ENCODE results near the gene CALML3.
A peak's percentile ranks its signal among the peaks of the same experiment; 100 is the strongest.

Gene CALML3

DNA sequence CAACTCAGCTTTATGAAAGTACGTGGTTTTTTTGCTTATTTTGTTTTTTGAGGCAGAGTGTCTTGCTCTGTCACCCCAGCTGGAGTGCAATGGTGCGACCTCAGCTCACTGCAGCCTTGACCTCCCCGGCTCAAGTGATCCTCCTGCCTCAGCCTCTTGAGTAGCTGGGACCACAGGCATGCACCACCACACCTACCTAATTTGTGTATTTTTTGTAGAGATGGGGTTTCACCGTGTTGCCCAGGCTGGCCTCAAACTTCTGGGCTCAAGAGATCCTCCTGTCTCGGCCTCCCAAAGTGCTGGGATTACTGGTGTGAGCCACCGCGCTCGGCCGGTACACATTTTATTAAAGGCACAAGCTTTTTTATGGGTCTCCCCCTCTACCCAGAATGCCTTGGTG is 34.3 kb downstream of the CALML3 start:
- peak; percentile 5 for DNase-seq

DNA sequence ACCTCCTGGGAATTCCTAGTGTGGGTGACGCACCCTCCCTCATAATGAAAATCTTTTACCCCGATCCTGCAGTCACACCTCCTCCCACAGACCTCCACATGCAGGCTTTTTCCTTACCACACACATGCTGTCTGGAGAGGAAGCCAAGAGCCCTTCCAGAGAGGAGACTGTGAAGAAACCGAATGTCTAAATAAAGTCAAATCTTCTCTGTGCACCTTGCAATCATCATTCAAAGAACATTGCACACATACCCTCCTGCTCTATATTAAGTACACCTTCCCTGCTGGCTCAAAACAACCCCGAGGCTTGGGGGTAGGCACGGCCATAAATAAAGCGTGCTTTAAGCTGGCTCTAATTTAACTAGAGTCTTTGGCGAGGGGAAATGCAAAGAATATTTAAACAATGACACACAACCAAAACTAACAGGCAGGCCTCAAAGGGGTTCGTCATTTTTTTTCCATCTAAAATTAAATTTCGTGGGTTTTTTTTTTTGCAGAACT is 34.9 kb downstream of the CALML3 start:
- DNase-seq: no peak

DNA sequence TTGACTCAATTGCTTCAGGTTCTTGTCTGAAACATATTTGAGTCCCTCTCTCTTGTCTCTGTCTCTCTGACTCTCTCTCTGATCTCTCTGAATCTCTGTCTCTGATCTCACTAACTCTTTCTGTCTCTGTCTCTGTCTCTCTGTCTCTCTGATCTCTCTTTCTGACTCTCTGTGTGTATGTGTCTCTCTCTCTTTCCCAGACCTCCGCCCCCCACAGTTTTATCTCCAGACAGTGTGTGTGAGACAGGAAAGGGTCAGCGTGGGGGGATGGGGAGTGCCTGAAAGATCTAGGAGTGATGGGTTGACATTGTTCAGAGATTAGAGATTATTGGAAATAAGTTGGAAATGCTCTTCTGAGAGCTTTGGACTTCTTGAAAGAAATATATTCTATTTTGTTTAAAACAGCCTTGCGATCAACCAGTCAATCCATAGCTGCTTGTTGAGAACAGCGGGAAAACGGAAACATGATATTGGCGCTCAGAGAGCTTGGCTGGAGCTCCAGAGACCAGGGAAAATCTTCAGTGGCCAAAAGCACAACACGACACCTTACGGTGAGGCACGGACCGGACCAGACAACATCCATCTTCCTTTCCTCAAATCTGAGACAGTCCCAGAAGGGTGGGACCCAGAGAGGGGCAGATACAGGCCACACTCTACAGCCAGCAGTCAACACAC is 35.5 kb downstream of the CALML3 start:
- DNase-seq: peak; percentile 3

DNA sequence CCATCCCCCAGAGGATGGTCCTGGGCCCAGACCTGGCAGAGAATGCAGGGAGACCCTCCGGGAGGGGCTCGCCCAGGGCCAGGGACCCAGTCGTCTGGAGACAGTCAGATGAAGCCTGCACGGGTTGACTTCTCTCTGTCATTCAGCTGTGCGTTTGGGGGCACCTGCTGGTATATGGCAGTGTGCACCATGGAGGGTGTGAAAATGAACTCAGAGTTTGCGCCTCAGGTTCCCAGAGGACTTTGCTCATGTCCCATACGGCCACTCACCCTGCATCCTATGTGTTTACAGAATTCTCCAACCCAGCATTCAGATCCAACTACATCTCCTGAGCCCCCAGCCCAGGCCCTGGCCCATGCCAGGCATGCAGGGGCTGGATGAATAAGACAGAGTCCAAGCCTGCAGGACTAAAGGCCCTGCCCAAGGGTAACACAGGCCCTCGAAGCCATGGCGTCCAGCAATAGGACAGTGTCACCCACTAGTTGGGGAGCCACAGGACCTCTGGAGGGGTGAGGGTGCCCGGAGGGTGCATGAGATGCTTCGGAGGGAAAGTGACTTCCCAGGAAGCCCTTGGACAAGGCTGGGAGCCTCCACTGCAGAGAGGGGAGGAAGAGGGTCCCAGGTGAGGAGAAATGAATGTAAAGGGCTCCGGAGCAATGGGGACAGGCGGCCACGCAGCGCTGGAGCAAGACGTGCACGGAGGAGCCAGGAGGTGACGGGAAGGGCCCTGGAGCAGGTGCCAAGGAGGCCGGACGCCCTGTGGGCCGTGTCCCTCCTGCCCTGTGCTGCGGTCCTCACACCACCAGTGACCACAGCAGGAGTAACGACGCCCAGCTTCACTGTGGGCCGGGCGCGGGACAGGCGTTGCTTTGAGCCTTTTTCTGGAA is 36.3 kb downstream of the CALML3 start:
- DNase-seq: peak; percentile 12

DNA sequence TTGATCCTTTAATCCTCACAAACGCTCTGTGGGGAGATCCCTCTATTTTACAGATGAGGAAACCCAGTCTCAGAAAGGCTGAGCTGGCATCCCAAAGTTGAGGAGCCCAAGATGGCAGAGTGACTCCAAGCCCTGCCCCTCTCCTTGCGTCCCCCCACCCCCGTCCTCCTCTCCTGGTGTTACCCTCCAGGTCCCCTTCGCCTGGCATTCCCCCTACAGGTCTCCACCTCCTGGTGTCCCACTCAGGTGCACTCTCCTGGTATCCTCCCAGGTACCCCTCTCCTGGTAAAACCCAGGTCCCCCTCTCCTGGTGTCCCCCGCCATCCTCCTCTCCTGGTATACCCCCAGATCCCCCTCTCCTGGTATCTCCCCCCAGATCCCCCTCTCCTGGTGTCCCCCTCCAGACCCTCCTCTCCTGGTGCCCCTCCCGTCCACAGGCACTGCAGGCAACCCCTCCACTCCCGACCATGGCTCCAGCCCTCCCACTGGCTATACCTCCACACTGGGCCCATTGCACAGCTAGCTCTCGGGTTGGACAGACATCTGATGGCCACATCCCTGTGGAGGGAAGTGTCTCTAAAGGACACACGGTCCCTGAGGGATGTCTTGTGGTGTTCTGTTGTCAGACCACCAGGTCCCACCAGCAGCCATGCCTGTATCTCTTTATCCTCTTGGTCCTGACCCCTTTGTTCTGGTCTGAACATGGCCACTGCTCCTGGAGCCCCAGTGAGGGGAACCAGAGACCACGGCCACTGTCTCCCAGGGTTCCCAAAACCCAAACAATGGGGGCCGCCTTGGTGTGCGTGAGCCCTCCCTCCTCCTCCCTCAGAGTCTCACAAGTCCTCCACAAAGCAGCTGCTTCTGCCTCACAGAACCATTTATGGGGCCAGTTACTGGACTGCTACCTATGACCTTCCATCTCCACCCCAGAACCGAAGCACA is 37.2 kb downstream of the CALML3 start:
- peak; percentile 3 for DNase-seq

DNA sequence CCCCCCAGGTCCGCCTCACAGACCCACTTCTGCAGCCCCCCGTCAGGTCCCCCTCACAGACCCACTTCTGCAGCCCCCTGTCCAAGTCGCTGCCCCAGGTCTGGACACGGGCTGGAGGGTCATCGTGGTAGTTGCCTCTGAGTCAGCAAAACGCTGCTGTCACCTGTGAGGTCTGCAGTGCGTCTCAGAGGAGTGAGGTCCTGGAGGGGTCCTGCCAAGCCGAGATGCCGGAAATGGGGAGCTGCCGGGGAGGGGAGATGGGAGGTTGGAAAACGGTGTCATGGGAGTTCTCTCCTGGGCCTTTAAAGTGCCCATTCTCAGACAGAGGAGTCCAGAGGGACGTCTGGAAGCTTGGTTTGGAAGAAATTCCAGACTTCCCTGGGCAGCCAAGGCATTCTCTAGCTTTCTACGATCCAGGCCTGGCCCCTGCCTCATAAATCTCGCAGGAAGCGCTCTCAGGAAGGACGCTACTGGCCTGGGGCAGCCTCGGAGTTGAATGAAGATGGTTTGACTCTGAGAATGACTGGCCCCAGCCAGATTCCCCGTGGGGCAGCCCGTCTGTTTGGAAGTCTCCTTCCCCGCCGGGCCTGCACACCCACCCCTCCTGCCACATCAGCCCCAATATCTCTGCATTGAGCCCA is 38.7 kb downstream of the CALML3 start:
- DNase-seq: peak; percentile 12

DNA sequence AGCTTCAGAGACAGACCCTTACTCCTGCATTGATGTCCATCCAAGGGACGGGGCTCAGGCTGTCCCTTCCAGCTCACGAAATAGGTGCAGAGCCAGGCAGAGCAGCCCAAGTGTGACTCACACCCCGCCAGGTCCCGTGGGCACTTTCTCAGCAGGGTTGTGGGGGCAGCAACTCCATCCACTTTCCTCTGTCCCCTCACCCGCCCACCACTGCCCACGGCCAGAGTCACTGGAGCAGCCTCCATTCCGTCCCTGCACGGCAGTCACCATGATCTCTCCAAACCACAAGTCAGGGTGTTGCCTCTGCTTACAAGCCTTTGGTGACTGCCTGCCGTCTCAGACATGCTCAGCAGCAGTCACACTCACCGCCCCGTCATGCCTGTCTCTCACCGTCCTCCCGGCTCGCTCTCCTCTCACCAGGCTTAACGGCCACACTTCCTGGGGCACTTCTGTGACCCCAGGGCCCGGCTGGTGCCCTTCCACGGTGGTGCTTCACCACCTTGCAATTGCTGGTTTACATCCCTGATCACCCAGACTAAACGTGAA is 39.3 kb downstream of the CALML3 start:
- DNase-seq: peak; percentile 48

DNA sequence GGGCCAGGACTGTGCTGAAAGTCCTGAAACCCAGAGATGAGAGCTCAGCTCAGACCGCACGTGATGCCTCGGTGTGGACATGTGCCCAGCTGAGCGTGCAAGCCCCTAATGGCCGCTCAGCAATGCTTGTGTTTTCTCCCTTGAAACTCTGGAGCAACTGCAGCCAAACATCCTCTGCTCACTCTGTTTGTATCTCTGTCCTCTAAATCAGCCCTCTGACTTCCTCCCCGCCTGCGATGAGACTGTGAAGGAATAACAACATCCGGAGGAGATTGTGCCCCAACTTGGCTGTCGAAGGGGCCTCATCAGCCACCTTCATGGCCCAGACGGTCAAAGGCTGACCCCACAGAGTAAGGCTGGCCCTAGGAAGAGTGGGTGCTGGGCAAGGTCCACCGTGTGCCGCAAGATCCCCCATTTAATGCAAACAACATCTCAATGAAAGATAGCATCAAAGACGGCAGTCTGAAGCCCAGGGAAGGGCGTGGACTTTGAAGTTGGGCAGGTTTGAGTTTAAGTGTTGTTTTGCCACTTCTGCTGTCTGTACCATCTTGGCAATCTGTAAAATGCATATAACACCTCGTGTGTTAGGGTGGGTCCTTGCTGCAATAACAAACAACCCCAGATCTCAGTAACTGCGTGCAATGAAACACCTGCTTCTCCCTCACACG is 39.9 kb downstream of the CALML3 start:
- DNase-seq: peak; percentile 17

DNA sequence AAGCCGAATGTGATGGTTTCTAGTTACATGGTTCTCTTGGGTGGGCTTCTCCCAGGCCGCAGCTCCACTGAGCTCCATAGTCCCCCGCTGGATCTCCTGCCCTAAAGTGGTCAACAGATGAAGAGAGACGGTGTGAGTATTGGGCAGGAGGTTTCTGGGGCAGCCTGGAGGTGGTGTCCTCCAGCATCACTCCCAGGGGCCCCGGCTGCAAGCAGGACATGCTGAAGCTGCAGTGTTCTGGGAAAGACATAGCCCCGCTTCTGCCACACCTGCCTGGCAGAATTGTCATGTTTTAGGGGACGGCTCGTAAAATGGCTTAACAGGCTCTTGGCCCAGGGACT is 40.4 kb downstream of the CALML3 start:
- DNase-seq: peak; percentile 14

DNA sequence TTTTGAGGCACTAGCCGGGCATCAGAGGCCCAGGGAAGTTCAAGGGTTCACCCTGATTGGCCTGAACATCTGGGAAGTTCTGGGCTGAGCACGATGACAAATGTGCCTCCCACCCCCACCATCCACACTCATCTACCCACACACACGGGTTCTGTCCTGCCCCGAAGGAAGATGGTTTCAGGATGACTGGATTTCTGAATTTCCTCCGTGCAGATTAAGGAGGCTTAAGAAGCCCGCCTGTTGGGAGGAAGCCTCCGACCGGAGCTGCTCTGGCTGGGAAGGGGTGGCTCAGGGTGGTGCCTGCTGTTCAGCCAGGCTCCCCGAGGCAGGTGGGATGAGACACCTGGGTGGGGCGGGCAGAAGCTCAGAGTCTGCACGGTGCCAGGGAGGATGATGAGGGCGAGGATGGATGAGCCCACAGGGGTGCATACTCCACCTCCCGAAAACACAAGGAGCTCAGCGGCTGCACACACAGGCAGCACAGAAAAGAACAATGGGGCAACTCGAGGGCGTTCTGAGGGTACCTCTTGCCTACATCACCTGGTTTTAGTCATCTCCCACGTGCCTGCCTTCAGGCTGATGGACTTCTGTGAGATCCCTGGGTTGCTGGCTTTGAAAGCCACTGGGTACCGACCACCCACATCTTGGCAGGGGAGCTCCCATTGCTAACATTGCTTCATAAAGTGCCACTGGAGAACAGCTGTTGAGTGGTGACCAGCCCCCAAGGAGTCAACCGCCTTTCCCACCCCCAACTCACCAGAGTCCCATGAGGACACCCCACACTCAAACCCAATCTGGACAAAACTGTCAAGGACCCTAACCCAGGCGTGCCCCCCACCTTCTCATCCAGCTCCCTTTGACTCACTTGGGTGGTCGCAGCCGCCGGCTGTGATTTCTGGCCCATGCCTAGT is 41.2 kb downstream of the CALML3 start:
- DNase-seq: peak; percentile 10

DNA sequence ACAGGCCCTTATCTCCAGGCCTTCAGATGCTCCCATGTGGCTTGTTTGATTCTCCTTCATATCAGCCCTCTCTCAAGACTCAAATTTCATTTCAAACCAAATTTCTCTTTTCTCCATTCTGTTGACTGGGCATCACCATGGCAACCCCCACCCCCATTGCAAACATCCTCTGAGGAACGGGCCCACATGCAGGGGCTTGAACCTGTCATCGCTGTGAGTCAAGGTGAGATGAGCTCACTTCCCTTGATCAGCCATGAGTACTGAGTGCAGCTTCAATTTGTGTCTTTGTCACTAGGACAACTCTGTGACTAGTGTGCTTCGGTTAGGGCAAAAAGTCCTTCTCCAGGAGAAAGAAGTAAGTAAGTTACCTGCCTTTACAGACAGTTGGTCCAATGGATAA is 41.9 kb downstream of the CALML3 start:
- peak; percentile 5 for DNase-seq

DNA sequence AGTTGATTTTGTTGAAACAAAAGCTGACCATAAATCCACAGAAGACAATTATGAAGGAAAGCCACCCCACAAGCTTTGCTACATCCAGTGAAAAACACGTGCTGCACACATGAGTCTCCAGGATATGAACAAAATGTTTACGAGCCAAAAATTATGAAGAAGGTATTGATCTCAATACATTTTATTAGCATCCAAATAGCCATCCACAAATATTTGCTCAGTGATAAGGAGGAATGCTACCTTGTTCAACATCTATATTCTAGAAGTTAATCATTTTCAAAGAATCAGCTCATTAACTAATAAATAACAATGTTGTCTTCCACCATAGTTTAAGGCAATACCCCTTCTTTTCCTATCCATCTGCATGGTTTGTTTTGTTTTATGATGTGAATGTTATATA is 42.7 kb downstream of the CALML3 start:
- DNase-seq: no peak

DNA sequence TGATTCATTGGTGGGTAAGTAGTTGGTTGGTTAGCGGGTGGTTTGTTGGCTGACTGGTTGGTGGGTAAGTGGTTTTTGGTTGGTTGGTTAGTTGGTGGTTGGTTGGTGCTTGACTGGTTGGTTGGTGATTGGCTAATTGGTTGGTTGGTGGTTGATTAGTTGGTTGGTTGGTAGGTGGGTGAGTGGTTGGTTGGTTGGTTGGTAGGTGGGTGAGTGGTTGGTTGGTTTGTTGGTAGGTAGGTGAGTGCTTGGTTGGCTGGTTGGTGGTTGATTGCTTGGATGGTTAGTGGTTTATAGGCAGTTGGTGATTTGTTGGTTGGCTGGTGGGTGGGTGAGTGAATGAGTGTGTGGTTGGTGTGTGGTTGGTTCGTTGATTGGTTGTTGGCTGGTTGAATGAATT is 44.2 kb downstream of the CALML3 start:
- no peak for DNase-seq

DNA sequence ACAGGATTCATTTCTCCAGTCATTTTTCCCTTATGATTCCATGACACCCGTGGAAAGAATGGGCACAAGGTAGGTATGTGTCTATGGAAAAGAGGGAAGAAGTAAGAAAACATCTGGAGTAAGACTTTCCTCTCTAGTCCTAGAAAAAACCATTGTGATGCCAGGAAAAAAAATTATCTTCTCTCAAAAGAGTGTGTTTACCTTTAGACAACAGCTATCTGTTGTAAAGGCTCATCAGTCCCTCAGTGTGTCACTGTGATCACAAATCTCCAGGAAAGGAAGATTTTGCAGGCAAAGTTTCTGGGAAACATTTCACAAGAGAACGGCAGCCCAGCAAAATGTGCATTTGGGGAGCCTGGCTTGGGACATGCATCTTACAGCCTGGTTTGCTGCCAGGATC is 44.8 kb downstream of the CALML3 start:
- no peak for DNase-seq

DNA sequence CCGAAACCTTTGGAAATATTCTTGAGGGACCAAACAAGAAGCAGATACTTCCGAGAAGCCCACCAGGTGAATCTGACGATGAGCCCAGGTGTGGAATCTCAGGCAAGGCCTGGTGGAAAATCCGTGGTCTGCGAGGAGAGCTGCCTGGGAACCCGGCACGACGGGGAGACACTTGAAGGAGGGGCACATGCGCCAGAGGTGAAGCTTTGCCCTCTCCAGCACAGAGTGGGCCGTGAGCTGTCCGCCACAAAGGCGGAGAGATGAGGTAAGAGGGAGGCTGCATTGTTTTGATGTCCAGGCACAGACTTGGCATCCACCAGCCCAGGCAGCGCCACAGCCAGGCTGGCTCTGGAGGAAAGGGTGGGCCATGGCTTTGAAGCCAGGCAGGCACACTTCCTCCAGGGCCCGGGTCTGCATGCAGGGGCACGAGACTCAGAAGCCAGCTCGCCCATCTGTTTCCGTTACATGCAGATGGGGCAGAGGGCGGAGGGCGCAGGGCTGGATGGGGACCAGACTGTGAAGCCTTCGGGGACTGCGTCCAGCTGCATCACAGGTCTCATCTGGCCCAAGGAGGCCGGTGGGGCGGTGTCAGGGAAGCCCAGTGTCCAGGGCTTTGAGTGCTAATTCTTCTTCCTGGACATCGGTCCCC is 45.4 kb downstream of the CALML3 start:
- DNase-seq: no peak

DNA sequence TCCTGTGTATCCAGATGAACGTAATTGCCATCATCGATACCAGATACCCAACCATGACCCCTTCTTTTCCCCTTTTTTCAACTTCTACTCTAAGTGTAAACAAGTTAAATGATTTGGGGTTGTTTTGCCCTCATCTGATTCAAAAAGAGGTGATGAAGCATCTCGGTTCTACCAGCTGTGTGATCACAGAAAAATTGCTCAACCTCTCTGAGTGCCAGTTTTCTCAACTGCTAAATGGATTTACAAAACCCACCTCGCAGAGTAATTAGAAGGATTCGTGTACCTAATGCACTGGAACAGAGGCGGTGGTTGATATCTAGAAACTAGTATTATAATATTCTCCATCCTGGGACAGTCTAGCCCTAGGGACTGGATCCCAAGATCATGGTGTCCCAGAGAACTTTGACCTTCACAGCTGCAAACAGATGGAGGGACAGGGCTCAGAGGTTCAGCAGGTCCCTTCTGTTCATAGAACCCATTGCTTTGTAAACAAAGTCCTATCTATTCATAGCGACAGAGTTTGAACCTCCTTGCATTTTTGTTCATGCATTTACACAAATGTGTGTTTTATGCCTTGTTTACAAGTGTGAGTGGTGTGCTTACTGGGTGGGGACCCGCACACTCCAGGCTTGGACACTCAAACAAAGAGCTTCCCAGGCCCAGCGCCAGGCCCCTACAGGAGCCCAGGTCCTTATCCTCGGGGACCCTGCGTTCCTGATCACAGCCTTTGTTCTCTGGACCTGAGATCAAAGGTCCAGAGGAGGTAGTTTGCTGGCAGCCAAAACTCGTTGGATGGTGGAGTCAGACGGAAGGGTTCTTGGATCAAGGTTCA is 46.4 kb downstream of the CALML3 start:
- DNase-seq: no peak

DNA sequence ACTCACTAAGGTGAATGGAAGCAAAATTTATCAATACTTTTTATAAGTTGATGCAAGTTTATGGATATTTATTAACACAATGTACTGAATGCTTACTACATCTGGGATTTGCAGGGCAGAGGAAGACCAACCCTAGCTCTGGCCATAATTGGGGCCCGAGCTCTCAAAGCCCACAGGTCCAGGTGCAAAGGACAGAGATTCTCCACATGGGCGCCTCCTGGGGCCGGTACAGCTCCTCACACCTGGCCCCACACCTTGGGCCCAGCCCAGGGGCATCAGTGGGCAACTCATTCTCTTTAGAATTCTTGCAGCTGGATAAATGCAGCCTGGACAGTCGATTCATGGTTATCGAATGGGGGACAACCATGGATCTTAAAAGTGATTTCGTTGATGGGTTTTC is 47.1 kb downstream of the CALML3 start:
- DNase-seq: no peak

DNA sequence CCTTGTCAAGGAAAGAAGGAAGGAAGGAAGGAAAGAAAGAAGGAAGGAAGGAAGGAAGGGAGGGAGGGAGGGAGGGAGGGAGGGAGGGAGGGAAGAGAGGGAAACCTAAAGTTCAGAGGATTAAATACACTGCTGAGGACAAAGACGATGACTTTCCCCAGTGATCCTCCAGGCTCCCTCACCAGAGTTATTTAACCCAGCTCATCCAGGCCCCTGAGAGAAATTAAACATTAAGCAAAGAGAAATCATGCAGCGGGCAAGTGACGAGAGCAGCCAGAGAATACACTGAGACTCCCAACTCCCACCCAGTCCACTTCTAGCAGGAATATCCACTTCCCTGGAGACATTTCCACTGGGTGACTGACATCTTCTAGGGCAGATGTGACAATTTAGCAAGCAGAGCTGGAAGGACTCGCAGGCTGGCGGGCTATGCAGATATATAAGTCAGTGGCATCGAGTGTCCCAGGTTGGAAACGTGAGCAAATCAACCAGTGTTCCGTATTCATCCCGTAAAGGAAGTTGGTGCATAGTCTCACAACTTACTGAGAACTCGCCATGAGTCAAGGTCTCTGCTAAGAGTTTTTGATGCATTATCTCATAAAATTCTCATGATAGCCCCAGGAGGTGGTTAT is 48.7 kb downstream of the CALML3 start:
- DNase-seq: no peak
